HCT116 (cell line): Measurements from ENCODE around the gene MYO16. TPM values are rescaled to one million over a fixed set of nuclear protein-coding genes. Genes with fewer than 3 reads are reported as not detected.

Source experiments
- ATAC-seq: fragments of 200-7000 bp; cut with Tn5 transposase; 2 replicates; pipeline ENCODE4 v1.9.1; 2020; ENCODE audit warnings: mild to moderate bottlenecking, moderate library complexity
- BruUV-seq: library from RNA; stranded (reverse); fragments of 400-500 nt; replicated peaks from 2 replicates; lab custom pipeline; 2021; lab: Mats Ljungman, UMichigan
- CTCF ChIA-PET: fragments of 300-600 bp; sonication (Branson Sonifier 250); formaldehyde crosslinking; loops from one replicate; lab custom pipeline; 2021; ENCODE audit warnings: antibody characterized with exemption; lab: Charles Lee
- POLR2A ChIA-PET: fragments of 300-600, 350-600 bp; sonication (Branson Sonifier 250); formaldehyde crosslinking; loops from one replicate; lab custom pipeline; 2021; ENCODE audit warnings: antibody characterized with exemption; lab: Charles Lee
- RAD21 ChIA-PET, 2 experiments: fragments of 300-600 bp; sonication (Branson Sonifier 250); formaldehyde crosslinking; loops; one replicate each; lab custom pipeline; 2023; ENCODE audit warnings: low total read pairs in 2 of 2; ENCODE audit not compliant: uncharacterized antibody in 2 of 2, unreplicated experiment in 2 of 2, low non-redundant PET in 1 of 2; lab: Charles Lee
- DNase-seq: peaks from one replicate; pipeline ENCODE4 v3.0.0-alpha.2; 2010; ENCODE audit warnings: low read depth, low spot score
- H2AFZ ChIP-seq: fragments of 200-600 bp; shearing (Covaris generic), sonication (generic); 2 replicates; pipeline ENCODE4 v1.6.1; 2017; ENCODE audit warnings: low read depth, mixed run types, mixed read lengths, antibody characterized with exemption, low read length; ENCODE audit not compliant: poor library complexity, severe bottlenecking
- H3K27ac ChIP-seq: 2 replicates; pipeline ENCODE4 v1.5.1; 2012; ENCODE audit warnings: low read depth, low read length
- H3K27me3 ChIP-seq: fragments of 200-600 bp; sonication (generic); 2 replicates; pipeline ENCODE4 v1.6.1; 2016; ENCODE audit warnings: mixed run types, low read length, mixed read lengths; ENCODE audit not compliant: insufficient read depth
- H3K36me3 ChIP-seq, 2 experiments: fragments of 200-500 bp in 1 of 2; fragments of 200-600 bp in 1 of 2; sonication (Bioruptor generic) in 1 of 2; sonication (generic) in 1 of 2; 2 replicates each; pipeline versions ENCODE4 v1.5.1 to v1.6.1; 2014 to 2016; ENCODE audit warnings: low read length in 2 of 2, inconsistent platforms in 1 of 2, mixed read lengths in 1 of 2, mixed run types in 1 of 2; ENCODE audit not compliant: insufficient read depth in 2 of 2, control insufficient read depth in 1 of 2
- H3K4me1 ChIP-seq, 2 experiments: fragments of 200-600 bp in 1 of 2; sonication (generic) in 1 of 2; 2 replicates each; pipeline versions ENCODE4 v1.5.1 to v1.6.1; 2012 to 2017; ENCODE audit warnings: low read length in 2 of 2, inconsistent platforms in 1 of 2, mild to moderate bottlenecking in 1 of 2, mixed read lengths in 1 of 2, mixed run types in 1 of 2, moderate library complexity in 1 of 2; ENCODE audit not compliant: insufficient read depth in 2 of 2, control insufficient read depth in 1 of 2
- H3K4me2 ChIP-seq: fragments of 200-600 bp; sonication (generic); 2 replicates; pipeline ENCODE4 v1.6.1; 2017; ENCODE audit warnings: mixed run types, low read length, mixed read lengths
- H3K4me3 ChIP-seq, 2 experiments: fragments of 200-600 bp in 1 of 2; sonication (generic) in 1 of 2; replicated peaks in 1 of 2; 2 replicates each; pipeline ENCODE4 v1.5.1; 2011 to 2016; ENCODE audit warnings: low read length in 2 of 2, control low read depth in 1 of 2, low read depth in 1 of 2, mild to moderate bottlenecking in 1 of 2, mixed read lengths in 1 of 2, mixed run types in 1 of 2
- H3K79me2 ChIP-seq: fragments of 200-600 bp; sonication (generic); 2 replicates; pipeline ENCODE4 v1.6.1; 2017; ENCODE audit warnings: mild to moderate bottlenecking, mixed run types, low read length, moderate library complexity, mixed read lengths; ENCODE audit not compliant: insufficient read depth
- H3K9ac ChIP-seq: fragments of 200-600 bp; sonication (generic); 2 replicates; pipeline ENCODE4 v1.6.1; 2016; ENCODE audit warnings: low read length, mixed read lengths
- H3K9me2 ChIP-seq: fragments of 200-600 bp; sonication (generic), shearing (Covaris generic); 2 replicates; pipeline ENCODE4 v1.6.1; 2017; ENCODE audit warnings: mixed run types, mild to moderate bottlenecking, moderate library complexity; ENCODE audit not compliant: insufficient read depth
- H3K9me3 ChIP-seq, 2 experiments: fragments of 200-500 bp in 1 of 2; fragments of 200-600 bp in 1 of 2; sonication (Bioruptor generic) in 1 of 2; sonication (generic) in 1 of 2; 2 replicates each; pipeline ENCODE4 v1.6.1; 2014 to 2017; ENCODE audit warnings: low read length in 2 of 2, mixed read lengths in 2 of 2, inconsistent platforms in 1 of 2, low read depth in 1 of 2, mild to moderate bottlenecking in 1 of 2, mixed run types in 1 of 2, moderate library complexity in 1 of 2; ENCODE audit not compliant: control insufficient read depth in 1 of 2, insufficient read depth in 1 of 2
- H4K20me1 ChIP-seq: fragments of 200-600 bp; sonication (generic), shearing (Covaris generic); 2 replicates; pipeline ENCODE4 v1.6.1; 2017; ENCODE audit warnings: mixed run types, mild to moderate bottlenecking, moderate library complexity; ENCODE audit not compliant: insufficient read depth
- ATF3 ChIP-seq: IDR thresholded peaks from 2 replicates; pipeline ENCODE4 v1.6.1; 2012
- CEBPB ChIP-seq: IDR thresholded peaks from 2 replicates; pipeline ENCODE4 v1.6.1; 2012; ENCODE audit warnings: low read depth
- ELF1 ChIP-seq: IDR thresholded peaks from 2 replicates; pipeline ENCODE4 v1.6.1; 2012; ENCODE audit warnings: low read depth, borderline replicate concordance
- MAX ChIP-seq: IDR thresholded peaks from 2 replicates; pipeline ENCODE4 v1.6.1; 2012
- POLR2AphosphoS5 ChIP-seq: IDR thresholded peaks from 2 replicates; pipeline ENCODE4 v1.6.1; 2011; ENCODE audit warnings: mild to moderate bottlenecking, low read depth, low read length, moderate library complexity
- RAD21 ChIP-seq: IDR thresholded peaks from 2 replicates; pipeline ENCODE4 v1.6.1; 2012; ENCODE audit warnings: low read depth, mild to moderate bottlenecking
- REST ChIP-seq: IDR thresholded peaks from 2 replicates; pipeline ENCODE4 v1.6.1; 2012; ENCODE audit warnings: low read depth
- SIN3A ChIP-seq: IDR thresholded peaks from 2 replicates; pipeline ENCODE4 v1.6.1; 2012; ENCODE audit warnings: low read depth
- SP1 ChIP-seq: IDR thresholded peaks from 2 replicates; pipeline ENCODE4 v1.6.1; 2012; ENCODE audit warnings: low read depth
- SRF ChIP-seq: IDR thresholded peaks from 2 replicates; pipeline ENCODE4 v1.6.1; 2012; ENCODE audit warnings: low read depth
- YY1 ChIP-seq: IDR thresholded peaks from 2 replicates; pipeline ENCODE4 v1.6.1; 2011; ENCODE audit warnings: low read length, low read depth, moderate library complexity, mild to moderate bottlenecking; ENCODE audit not compliant: insufficient replicate concordance; ENCODE audit errors: extremely low read depth
- ZBTB33 ChIP-seq: IDR thresholded peaks from 2 replicates; pipeline ENCODE4 v1.6.1; 2011; ENCODE audit warnings: mild to moderate bottlenecking, low read length, moderate library complexity; ENCODE audit not compliant: insufficient replicate concordance; ENCODE audit errors: extremely low read depth
- intact Hi-C: fragments of 100-400 bp; cut with micrococcal nuclease; formaldehyde crosslinking; loops from 2 replicates; pipeline ENCODE4 v1.10.0; 2022
- total RNA-seq: library from RNA; stranded (reverse); gene quantifications from one replicate; pipeline ENCODE4 v1.2.1, GENCODE V29; 2021; ENCODE audit not compliant: unreplicated experiment

The MYO16 gene
- total RNA-seq, 1 experiment from 2014 or later = 0.07 TPM

DNA sequence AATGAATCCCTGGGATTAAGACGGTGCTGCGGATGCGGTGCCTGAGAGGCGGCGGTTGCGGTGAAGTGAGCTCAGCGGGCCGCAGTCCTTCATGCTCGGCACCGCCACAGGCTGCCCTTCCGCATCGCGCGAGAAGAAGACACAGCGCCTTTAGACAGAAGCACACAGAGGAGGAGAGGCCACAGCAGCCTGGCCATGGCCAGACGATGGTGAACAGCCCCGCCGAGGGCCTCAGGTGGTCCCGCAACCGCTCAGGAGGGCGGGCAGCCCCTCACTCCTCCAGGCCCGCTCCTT, 459.2 kb downstream of the MYO16 start (continued):
- TF ChIP-seq REST (no peak), POLR2AphosphoS5 (no peak), SP1 (no peak)

DNA sequence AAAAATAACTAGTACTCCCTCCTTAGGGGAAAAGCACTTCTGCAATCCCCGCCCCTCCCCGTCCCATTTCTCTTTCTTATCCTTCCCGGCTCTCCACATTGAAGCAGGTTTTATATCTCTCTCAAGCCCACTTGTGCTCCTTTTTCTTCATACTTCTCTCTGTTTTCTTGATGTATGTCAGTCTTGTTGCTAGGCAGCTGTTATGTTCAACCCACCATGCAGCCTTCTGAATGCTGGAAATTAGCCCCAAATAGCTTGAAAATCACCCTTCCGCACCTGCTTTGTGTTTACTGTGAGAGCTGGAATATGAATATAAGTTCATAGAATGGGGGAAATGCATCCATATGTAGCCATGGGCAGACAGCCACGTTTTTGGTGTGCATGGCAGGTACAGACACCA, 461.4 kb downstream of the MYO16 start:
- no peaks in the 10 kb centered on the region for H3K36me3 ChIP-seq
- POLR2A ChIA-PET = no interaction called here
- no peak overlapping the region for H3K4me3 ChIP-seq
- DNase-seq (no peak), ATAC-seq (no peak)
- CTCF ChIA-PET = no interaction called here
- intact Hi-C loops = no loop called here
- no peaks in the 10 kb centered on the region for H3K79me2 ChIP-seq
- no peaks in the 10 kb centered on the region for H4K20me1 ChIP-seq
- H3K9me3 ChIP-seq = no peaks in the 10 kb centered on the region
- H3K27ac ChIP-seq = no peak overlapping the region
- no peak overlapping the region for H3K9ac ChIP-seq
- 0 out of 2 replicates have a peak, but pooled peaks cover 3% of the 10 kb centered on the region for H3K27me3 ChIP-seq
- BruUV-seq = no TSS peak
- no peak overlapping the region for H2AFZ ChIP-seq
- no peaks in the 10 kb centered on the region for H3K9me2 ChIP-seq
- TF ChIP-seq SRF = no peak
- no peak for TF ChIP-seq SP1
- no peak for TF ChIP-seq RAD21
- no peak for TF ChIP-seq CEBPB
- TF ChIP-seq ATF3 = no peak
- no peak for TF ChIP-seq MAX
- no peak for TF ChIP-seq YY1
- TF ChIP-seq POLR2AphosphoS5 = no peak
- no peak for TF ChIP-seq SIN3A
- TF ChIP-seq ZBTB33 = no peak
- no peak for TF ChIP-seq REST
- no peak for TF ChIP-seq ELF1
- no peak overlapping the region for H3K4me2 ChIP-seq
- RAD21 ChIA-PET = no interaction called here
- H3K4me1 ChIP-seq = peaks cover 0 to 2% of the 10 kb centered on the region in 2 experiments; a peak in 2 of 4 replicates
